ENCODE measurements around the gene LY6G6C. TPM values are rescaled to one million over a fixed set of nuclear protein-coding genes. Genes with fewer than 3 reads are reported as not detected.

Gene LY6G6C
- total RNA-seq, 4 donors from 2014 or later = 80.0 to 376 (median 338) TPM

DNA sequence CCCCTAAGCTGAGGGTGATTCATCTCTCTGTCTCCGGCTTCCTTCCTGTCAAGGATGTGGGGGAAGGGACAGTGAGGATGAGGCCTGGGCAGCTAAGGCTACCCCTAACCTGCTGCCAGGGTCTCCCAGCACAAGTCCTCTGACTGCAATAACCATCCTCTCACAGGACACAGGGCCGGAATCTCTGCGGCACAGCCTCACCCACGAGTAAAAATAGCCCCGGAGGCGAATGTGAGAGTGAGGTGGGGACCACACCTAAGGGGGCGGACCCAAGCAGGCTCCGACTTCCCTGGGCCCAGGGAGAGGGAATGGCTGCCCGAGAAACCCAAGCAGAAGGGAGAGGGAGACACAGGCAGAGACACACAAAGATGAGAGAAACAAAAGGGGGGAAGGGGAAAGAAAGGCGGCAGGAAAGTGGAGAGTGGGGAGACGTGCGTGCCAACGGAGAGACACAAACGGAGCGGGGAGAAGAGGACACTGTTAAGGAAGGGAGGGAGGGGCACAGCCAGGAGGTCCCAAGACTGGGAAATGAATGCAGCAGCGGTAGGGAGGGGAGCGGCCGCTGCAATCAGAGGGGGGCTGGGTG lies 13.4 kb upstream of the LY6G6C start:
- Histone ChIP-seq H3K4me3 (peak overlapping the region; percentile 75), H3K9me3 (no peaks in the 10 kb centered on the region), H3K27ac (peak overlapping the region; percentile 89), H3K4me1 (peaks cover 77% of the 10 kb centered on the region), H3K36me3 (peaks cover 40% of the 10 kb centered on the region), H3K27me3 (no peaks in the 10 kb centered on the region)
- no peak for DNase-seq (ENCODE audit: low spot score in 2 of 2)
- TF ChIP-seq POLR2AphosphoS5 (IDR thresholded peaks at IDR 0.05) (peak in 1 of 3 donors; percentile 18), POLR2A (IDR thresholded peaks at IDR 0.05) (peak in 1 of 2 donors; percentile 6)
- TF ChIP-seq, protein P1, sequence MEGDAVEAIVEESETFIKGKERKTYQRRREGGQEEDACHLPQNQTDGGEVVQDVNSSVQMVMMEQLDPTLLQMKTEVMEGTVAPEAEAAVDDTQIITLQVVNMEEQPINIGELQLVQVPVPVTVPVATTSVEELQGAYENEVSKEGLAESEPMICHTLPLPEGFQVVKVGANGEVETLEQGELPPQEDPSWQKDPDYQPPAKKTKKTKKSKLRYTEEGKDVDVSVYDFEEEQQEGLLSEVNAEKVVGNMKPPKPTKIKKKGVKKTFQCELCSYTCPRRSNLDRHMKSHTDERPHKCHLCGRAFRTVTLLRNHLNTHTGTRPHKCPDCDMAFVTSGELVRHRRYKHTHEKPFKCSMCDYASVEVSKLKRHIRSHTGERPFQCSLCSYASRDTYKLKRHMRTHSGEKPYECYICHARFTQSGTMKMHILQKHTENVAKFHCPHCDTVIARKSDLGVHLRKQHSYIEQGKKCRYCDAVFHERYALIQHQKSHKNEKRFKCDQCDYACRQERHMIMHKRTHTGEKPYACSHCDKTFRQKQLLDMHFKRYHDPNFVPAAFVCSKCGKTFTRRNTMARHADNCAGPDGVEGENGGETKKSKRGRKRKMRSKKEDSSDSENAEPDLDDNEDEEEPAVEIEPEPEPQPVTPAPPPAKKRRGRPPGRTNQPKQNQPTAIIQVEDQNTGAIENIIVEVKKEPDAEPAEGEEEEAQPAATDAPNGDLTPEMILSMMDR (IDR thresholded peaks at IDR 0.05) = no peak
- 0% methylated on average over 18 of the region's 18 CpGs for WGBS

DNA sequence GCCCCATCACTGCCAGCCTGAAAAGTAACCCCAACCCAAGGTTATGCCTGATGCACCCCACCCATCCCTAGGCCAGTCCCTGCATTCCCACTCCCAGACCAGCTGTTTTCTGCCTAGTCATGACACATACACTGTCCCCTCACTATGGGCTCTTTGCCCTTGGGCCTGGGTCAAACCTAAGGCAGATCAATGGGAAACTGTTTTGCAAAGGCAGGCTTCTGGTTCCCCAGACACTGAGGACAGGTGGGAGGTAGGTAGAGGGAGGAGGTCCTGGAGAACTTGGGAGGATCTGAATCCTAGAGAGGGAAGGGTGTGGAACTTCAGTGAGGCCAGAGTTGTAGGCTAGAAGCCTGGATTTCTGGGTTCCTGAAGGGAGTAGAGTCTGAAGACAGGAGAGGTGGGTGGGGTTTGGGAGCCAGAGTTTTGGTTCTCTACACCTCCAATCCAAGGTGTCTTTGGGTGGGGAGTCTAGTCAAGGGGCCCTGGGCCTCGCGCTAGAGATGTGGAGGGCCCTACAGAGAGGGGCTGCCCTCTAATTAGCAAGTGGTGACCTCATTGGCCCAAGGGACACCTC lies 12.8 kb upstream of the LY6G6C start:
- Histone ChIP-seq H3K4me1 (peaks cover 78% of the 10 kb centered on the region), H3K27me3 (no peaks in the 10 kb centered on the region), H3K9me3 (no peaks in the 10 kb centered on the region), H3K27ac (peak overlapping the region; percentile 89), H3K36me3 (peaks cover 40% of the 10 kb centered on the region), H3K4me3 (peak overlapping the region; percentile 75)
- WGBS = 8% methylated on average over 2 of the region's 2 CpGs
- DNase-seq (ENCODE audit: low spot score in 2 of 2) = peak in 1 of 2 donors; percentile 77
- TF ChIP-seq POLR2A (IDR thresholded peaks at IDR 0.05) = no peak
- TF ChIP-seq EP300 (IDR thresholded peaks at IDR 0.05) = no peak
- TF ChIP-seq POLR2AphosphoS5 (IDR thresholded peaks at IDR 0.05) = no peak
- TF ChIP-seq, protein P1 (IDR thresholded peaks at IDR 0.05) = no peak

DNA sequence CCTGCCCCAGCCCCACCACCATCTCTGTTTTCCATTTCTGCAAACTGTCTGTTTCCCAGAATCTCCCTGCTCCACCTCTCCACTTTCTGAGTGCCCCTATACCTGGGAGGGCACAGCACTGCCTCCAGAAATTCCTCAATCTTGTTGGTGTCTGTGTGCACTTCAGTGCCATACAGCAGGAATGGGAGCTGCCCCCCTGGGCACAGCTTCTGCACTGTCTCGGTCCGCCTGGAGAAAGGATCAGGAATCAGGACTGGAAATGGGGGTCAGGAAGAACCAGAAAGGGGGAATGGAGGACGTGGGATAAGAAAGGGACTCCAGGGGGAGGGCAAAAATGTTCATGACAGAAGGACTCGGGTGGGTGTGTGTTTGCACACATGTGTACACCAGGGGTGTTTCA lies 12.2 kb upstream of the LY6G6C start:
- Histone ChIP-seq H3K9me3 (no peaks in the 10 kb centered on the region), H3K4me1 (peaks cover 78% of the 10 kb centered on the region), H3K27me3 (no peaks in the 10 kb centered on the region), H3K27ac (peak overlapping the region; percentile 89), H3K36me3 (peaks cover 40% of the 10 kb centered on the region), H3K4me3 (peak overlapping the region; percentile 75)
- 77% methylated on average over 4 of the region's 4 CpGs for WGBS
- TF ChIP-seq POLR2A (IDR thresholded peaks at IDR 0.05) = no peak
- TF ChIP-seq POLR2AphosphoS5 (IDR thresholded peaks at IDR 0.05) = no peak
- DNase-seq (ENCODE audit: low spot score in 2 of 2) = no peak

DNA sequence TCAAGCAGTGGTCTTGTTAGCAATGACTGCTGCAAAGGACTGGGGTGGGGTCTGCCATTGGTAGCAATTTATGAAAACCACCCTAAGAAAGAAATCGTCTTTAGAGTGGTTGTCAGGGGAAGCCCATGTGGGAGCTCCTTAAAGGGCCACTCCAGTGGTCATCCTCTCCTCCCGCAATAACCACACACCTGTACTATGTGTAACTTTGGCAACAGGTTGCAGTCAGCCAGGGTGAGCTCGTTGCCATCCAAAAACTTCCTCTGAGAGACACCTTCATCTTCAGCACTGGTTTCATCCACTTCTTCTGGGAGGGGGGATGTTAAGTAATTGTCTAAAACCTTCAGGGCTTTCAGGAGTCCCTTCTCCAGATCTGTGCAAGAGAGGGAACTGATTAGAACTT lies 10.5 kb upstream of the LY6G6C start:
- DNase-seq (ENCODE audit: low spot score in 2 of 2) = no peak
- whole genome bisulfite sequencing = 66% methylated on average over 3 of the region's 3 CpGs
- H3K27me3 ChIP-seq = no peaks in the 10 kb centered on the region
- no peak overlapping the region for H3K4me3 ChIP-seq
- no peak overlapping the region for H3K27ac ChIP-seq
- peaks cover 73% of the 10 kb centered on the region for H3K4me1 ChIP-seq
- no peaks in the 10 kb centered on the region for H3K9me3 ChIP-seq
- peaks cover 52% of the 10 kb centered on the region for H3K36me3 ChIP-seq
- no peak for TF ChIP-seq POLR2AphosphoS5 (IDR thresholded peaks at IDR 0.05)
- TF ChIP-seq, protein P1 (IDR thresholded peaks at IDR 0.05) = no peak
- TF ChIP-seq EP300 (IDR thresholded peaks at IDR 0.05) = no peak
- TF ChIP-seq POLR2A (IDR thresholded peaks at IDR 0.05) = no peak

DNA sequence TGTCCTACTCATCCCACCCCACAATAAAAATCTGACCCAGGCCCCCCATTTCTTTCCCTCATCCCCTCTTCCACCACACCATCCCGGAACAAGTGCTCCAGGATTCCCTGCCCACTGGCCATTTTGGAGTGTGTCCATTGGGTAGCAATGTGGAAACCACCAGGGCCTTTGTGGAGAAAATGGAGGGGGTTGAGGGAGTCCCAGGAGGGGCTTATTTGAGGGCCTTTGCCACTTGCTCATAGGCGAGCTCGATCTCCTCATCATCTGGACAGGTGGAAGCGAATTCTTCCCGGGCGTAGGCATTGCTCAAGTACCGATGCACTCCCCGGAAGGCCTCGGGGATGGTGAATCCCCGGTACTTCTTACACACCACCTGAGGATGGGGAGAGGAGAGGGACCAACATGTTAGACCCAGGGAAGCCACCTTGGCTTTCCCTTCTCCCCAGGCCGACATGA lies 9.1 kb upstream of the LY6G6C start:
- no peak for TF ChIP-seq POLR2A (IDR thresholded peaks at IDR 0.05)
- TF ChIP-seq, protein P1 (IDR thresholded peaks at IDR 0.05) = no peak
- no peak for TF ChIP-seq POLR2AphosphoS5 (IDR thresholded peaks at IDR 0.05)
- TF ChIP-seq EP300 (IDR thresholded peaks at IDR 0.05) = no peak
- no peak for DNase-seq (ENCODE audit: low spot score in 2 of 2)
- H3K4me3 ChIP-seq = peak overlapping the region; percentile 73
- WGBS = 70% methylated on average over 11 of the region's 11 CpGs
- peaks cover 71% of the 10 kb centered on the region for H3K4me1 ChIP-seq
- no peaks in the 10 kb centered on the region for H3K27me3 ChIP-seq
- H3K9me3 ChIP-seq = no peaks in the 10 kb centered on the region
- peaks cover 65% of the 10 kb centered on the region for H3K36me3 ChIP-seq
- peak overlapping the region; percentile 91 for H3K27ac ChIP-seq
